Neural cell (in vitro differentiated cells): ENCODE results near the gene SHPK. TPM values are rescaled to one million over a fixed set of nuclear protein-coding genes. Genes with fewer than 3 reads are reported as not detected.

ENCODE experiments used
- H2AFZ ChIP-seq: fragments of 200-600, 300-800 bp; sonication (generic), shearing (Covaris generic); 2 replicates; pipeline ENCODE4 v1.6.0; 2014; ENCODE audit warnings: low read depth, mild to moderate bottlenecking, antibody characterized with exemption, low read length, moderate library complexity
- H3F3A ChIP-seq: fragments of 200-600 bp; shearing (Covaris generic); 2 replicates; pipeline ENCODE4 v1.6.1; 2016; ENCODE audit warnings: mild to moderate bottlenecking, moderate library complexity, mixed read lengths, antibody characterized with exemption, low read length; ENCODE audit not compliant: insufficient read depth, poor library complexity, severe bottlenecking
- H3K27ac ChIP-seq: fragments of 200-600, 300-800 bp; sonication (generic), shearing (Covaris generic); 2 replicates; pipeline ENCODE4 v1.5.1; 2014; ENCODE audit warnings: mild to moderate bottlenecking, low read length, moderate library complexity
- H3K27me3 ChIP-seq: fragments of 300-800, 200-600 bp; sonication (generic), shearing (Covaris generic); 2 replicates; pipeline ENCODE4 v1.6.0; 2014; ENCODE audit warnings: mild to moderate bottlenecking, low read depth, low read length, moderate library complexity; ENCODE audit not compliant: insufficient read depth
- H3K36me3 ChIP-seq: fragments of 300-800, 200-600 bp; sonication (generic), shearing (Covaris generic); 2 replicates; pipeline ENCODE4 v1.5.1; 2014; ENCODE audit warnings: mild to moderate bottlenecking, antibody characterized with exemption, low read length, moderate library complexity; ENCODE audit not compliant: insufficient read depth
- H3K4me2 ChIP-seq: fragments of 300-800, 200-600 bp; sonication (generic), shearing (Covaris generic); 2 replicates; pipeline ENCODE4 v1.6.0; 2014; ENCODE audit warnings: mild to moderate bottlenecking, low read length
- H3K4me3 ChIP-seq: fragments of 300-800, 200-600 bp; sonication (generic), shearing (Covaris generic); 2 replicates; pipeline ENCODE4 v1.5.1; 2014; ENCODE audit warnings: mild to moderate bottlenecking, low read length, moderate library complexity
- H3K79me2 ChIP-seq: fragments of 200-600 bp; shearing (Covaris generic); replicated peaks from 2 replicates; pipeline ENCODE4 v1.6.0; 2014; ENCODE audit warnings: mild to moderate bottlenecking, low read length, moderate library complexity; ENCODE audit not compliant: insufficient read depth
- H3K9ac ChIP-seq: fragments of 300-800, 200-600 bp; sonication (generic), shearing (Covaris generic); 2 replicates; pipeline ENCODE4 v1.6.1; 2016; ENCODE audit warnings: mild to moderate bottlenecking, low read length, mixed read lengths
- H3K9me2 ChIP-seq: fragments of 200-600 bp; shearing (Covaris generic); 2 replicates; pipeline ENCODE4 v1.6.1; 2016; ENCODE audit warnings: mild to moderate bottlenecking, low read length, mixed read lengths; ENCODE audit not compliant: insufficient read depth
- H3K9me3 ChIP-seq: fragments of 200-600, 300-800 bp; sonication (generic), shearing (Covaris generic); 2 replicates; pipeline ENCODE4 v1.6.1; 2016; ENCODE audit warnings: mild to moderate bottlenecking, mixed run types, low read length, moderate library complexity, mixed read lengths
- H4K20me1 ChIP-seq: fragments of 200-600 bp; shearing (Covaris generic); 2 replicates; pipeline ENCODE4 v1.6.1; 2016; ENCODE audit warnings: mild to moderate bottlenecking, mixed run types; ENCODE audit not compliant: insufficient read depth
- EP300 ChIP-seq: fragments of 450-650 bp; conservative IDR thresholded peaks from 2 replicates; pipeline ENCODE4 v1.6.1; 2014; ENCODE audit warnings: antibody characterized with exemption, mild to moderate bottlenecking, moderate library complexity; ENCODE audit not compliant: poor library complexity, severe bottlenecking
- EZH2 ChIP-seq: fragments of 200-600, 300-800 bp; shearing (Covaris generic), sonication (generic); IDR thresholded peaks from 2 replicates; pipeline ENCODE4 v1.6.1; 2014; ENCODE audit warnings: antibody characterized with exemption, low read length, borderline replicate concordance, mild to moderate bottlenecking; ENCODE audit not compliant: insufficient read depth, poor library complexity, severe bottlenecking
- MXI1 ChIP-seq: fragments of 450-650 bp; conservative IDR thresholded peaks from 2 replicates; pipeline ENCODE4 v1.6.1; 2014; ENCODE audit warnings: antibody characterized with exemption, mild to moderate bottlenecking; ENCODE audit not compliant: poor library complexity, severe bottlenecking
- POLR2AphosphoS5 ChIP-seq: IDR thresholded peaks from 2 replicates; pipeline ENCODE4 v1.6.1; 2012
- RAD21 ChIP-seq: fragments of 450-650 bp; conservative IDR thresholded peaks from 2 replicates; pipeline ENCODE4 v1.6.1; 2014; ENCODE audit warnings: antibody characterized with exemption, mild to moderate bottlenecking, moderate library complexity
- SMC3 ChIP-seq: fragments of 450-650 bp; conservative IDR thresholded peaks from 2 replicates; pipeline ENCODE4 v1.6.1; 2014; ENCODE audit warnings: antibody characterized with exemption, mild to moderate bottlenecking, moderate library complexity; ENCODE audit not compliant: poor library complexity
- TAF1 ChIP-seq: IDR thresholded peaks from 2 replicates; pipeline ENCODE4 v1.6.1; 2012; ENCODE audit warnings: low read depth
- polyA plus RNA-seq: library from polyadenylated mRNA; depleted of rRNA; stranded (reverse); fragments of >200 nt; gene quantifications from 2 replicates; pipeline ENCODE4 v1.2.3, GENCODE V29; 2014
- TF ChIP-seq, protein P1 (sequence below): fragments of 450-650 bp; IDR thresholded peaks from 2 replicates; pipeline ENCODE4 v1.5.1; 2014; ENCODE audit warnings: antibody characterized with exemption, mild to moderate bottlenecking, moderate library complexity; ENCODE audit not compliant: poor library complexity, severe bottlenecking
- TF ChIP-seq, protein P2 (sequence below): IDR thresholded peaks from 2 replicates; pipeline ENCODE4 v1.6.1; 2012; ENCODE audit warnings: borderline replicate concordance

Gene SHPK
- polyA plus RNA-seq, 1 donor from 2014 or later: 14.3 TPM

DNA sequence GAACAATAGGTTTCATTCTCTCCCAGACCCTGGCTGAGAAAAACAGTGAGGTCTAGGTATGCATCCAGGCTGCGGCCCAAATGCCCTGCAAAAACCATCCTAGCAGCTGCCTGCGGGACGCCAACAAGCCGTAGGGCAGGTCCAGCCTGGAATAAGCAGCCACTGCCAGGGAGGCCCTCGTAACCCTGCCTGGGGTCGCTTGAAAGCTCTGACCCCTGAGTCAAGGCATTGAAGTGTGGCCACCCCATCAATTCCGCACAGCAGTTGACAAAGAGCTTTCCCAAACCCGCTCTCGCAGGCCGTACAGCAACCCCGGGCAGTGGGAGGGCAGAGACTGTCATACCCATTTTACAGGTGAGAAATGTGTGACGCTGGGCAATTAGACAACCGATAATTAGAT is 38.0 kb downstream of the SHPK start:
- Histone ChIP-seq H3K4me2 (no peak overlapping the region), H3F3A (no peaks in the 10 kb centered on the region), H4K20me1 (no peaks in the 10 kb centered on the region), H3K27me3 (no peaks in the 10 kb centered on the region), H3K9ac (no peak overlapping the region), H3K4me3 (no peak overlapping the region), H3K36me3 (no peaks in the 10 kb centered on the region), H3K9me2 (no peaks in the 10 kb centered on the region), H3K27ac (no peak overlapping the region), H3K79me2 (no peaks in the 10 kb centered on the region), H2AFZ (no peak overlapping the region), H3K9me3 (no peaks in the 10 kb centered on the region)
- TF ChIP-seq RAD21: no peak
- no peak for TF ChIP-seq SMC3
- TF ChIP-seq, protein P1, sequence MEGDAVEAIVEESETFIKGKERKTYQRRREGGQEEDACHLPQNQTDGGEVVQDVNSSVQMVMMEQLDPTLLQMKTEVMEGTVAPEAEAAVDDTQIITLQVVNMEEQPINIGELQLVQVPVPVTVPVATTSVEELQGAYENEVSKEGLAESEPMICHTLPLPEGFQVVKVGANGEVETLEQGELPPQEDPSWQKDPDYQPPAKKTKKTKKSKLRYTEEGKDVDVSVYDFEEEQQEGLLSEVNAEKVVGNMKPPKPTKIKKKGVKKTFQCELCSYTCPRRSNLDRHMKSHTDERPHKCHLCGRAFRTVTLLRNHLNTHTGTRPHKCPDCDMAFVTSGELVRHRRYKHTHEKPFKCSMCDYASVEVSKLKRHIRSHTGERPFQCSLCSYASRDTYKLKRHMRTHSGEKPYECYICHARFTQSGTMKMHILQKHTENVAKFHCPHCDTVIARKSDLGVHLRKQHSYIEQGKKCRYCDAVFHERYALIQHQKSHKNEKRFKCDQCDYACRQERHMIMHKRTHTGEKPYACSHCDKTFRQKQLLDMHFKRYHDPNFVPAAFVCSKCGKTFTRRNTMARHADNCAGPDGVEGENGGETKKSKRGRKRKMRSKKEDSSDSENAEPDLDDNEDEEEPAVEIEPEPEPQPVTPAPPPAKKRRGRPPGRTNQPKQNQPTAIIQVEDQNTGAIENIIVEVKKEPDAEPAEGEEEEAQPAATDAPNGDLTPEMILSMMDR: no peak
- no peak for TF ChIP-seq EP300
- no peak for TF ChIP-seq POLR2AphosphoS5
- no peak for TF ChIP-seq MXI1
- no peak for TF ChIP-seq TAF1
- no peak for TF ChIP-seq EZH2
- TF ChIP-seq, protein P2, sequence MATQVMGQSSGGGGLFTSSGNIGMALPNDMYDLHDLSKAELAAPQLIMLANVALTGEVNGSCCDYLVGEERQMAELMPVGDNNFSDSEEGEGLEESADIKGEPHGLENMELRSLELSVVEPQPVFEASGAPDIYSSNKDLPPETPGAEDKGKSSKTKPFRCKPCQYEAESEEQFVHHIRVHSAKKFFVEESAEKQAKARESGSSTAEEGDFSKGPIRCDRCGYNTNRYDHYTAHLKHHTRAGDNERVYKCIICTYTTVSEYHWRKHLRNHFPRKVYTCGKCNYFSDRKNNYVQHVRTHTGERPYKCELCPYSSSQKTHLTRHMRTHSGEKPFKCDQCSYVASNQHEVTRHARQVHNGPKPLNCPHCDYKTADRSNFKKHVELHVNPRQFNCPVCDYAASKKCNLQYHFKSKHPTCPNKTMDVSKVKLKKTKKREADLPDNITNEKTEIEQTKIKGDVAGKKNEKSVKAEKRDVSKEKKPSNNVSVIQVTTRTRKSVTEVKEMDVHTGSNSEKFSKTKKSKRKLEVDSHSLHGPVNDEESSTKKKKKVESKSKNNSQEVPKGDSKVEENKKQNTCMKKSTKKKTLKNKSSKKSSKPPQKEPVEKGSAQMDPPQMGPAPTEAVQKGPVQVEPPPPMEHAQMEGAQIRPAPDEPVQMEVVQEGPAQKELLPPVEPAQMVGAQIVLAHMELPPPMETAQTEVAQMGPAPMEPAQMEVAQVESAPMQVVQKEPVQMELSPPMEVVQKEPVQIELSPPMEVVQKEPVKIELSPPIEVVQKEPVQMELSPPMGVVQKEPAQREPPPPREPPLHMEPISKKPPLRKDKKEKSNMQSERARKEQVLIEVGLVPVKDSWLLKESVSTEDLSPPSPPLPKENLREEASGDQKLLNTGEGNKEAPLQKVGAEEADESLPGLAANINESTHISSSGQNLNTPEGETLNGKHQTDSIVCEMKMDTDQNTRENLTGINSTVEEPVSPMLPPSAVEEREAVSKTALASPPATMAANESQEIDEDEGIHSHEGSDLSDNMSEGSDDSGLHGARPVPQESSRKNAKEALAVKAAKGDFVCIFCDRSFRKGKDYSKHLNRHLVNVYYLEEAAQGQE: no peak

DNA sequence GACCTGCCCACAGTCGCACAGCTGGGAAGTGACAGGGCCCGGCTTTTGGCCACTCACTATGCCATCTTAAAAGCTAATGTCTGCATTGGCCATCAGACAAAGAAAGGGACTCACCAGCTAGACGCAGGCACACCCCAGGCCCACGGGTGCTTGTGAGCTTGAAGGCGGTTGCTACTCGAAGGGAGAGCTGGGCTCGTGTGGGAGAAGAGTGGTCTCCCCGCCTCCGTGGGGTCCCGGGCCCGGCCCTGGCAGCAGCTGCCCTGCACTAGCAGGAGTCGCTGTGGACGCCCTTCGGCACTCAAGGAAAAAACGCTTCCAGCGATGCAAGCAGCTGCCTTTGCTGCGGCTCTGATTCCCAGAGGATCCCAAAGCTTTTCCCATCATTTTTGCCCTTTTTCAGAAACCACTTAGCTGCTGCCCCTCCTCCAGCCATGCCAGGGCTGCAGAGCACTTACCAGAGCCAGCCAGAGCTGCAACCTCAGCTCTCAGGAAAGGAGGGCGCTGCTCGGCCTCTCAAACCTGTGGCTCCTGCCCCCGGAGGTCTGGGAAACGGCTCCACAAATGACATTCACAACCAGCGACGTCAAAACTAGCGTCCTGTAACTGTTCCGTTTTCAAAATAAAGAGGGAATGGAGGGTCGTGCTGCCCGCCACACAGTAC is 39.1 kb downstream of the SHPK start:
- no peak overlapping the region for H3K27ac ChIP-seq
- H3K4me2 ChIP-seq: no peak overlapping the region
- H4K20me1 ChIP-seq: no peaks in the 10 kb centered on the region
- TF ChIP-seq, protein P1: no peak
- no peak for TF ChIP-seq RAD21
- TF ChIP-seq, protein P2: no peak
- no peak for TF ChIP-seq TAF1
- TF ChIP-seq POLR2AphosphoS5: no peak
- no peak for TF ChIP-seq EZH2
- TF ChIP-seq SMC3: no peak
- TF ChIP-seq MXI1: no peak
- no peak for TF ChIP-seq EP300
- H3K9me2 ChIP-seq: no peaks in the 10 kb centered on the region
- H3K9me3 ChIP-seq: no peaks in the 10 kb centered on the region
- H3F3A ChIP-seq: no peaks in the 10 kb centered on the region
- H3K4me3 ChIP-seq: no peak overlapping the region
- no peak overlapping the region for H3K9ac ChIP-seq
- H3K79me2 ChIP-seq: no peaks in the 10 kb centered on the region
- H2AFZ ChIP-seq: no peak overlapping the region
- H3K27me3 ChIP-seq: no peaks in the 10 kb centered on the region
- no peaks in the 10 kb centered on the region for H3K36me3 ChIP-seq
